ENCODE results near the gene UQCRH.
"Not testable (repeated sequence)": the region's sequence is repeated elsewhere in the genome, so short reads cannot be mapped to it uniquely, and the experiment has no call there.

Gene UQCRH

GRCh38 chr1:46303872-46304326 is 401 bp downstream of the UQCRH start:
- TF ChIP-seq CTCF (IDR thresholded peaks at IDR 0.05; ENCODE audit: control insufficient read depth, extremely low read depth, insufficient read depth) = 0 out of 2 replicates have a peak, but pooled peaks have one; percentile 7
- DNase-seq (ENCODE audit: low read depth) = no peak
- H3K4me3 ChIP-seq (ENCODE audit: low read depth, low read length) = peak overlapping the region; percentile 91

GRCh38 chr1:46306159-46306530 is 2.6 kb downstream of the UQCRH start:
- no peak for DNase-seq (ENCODE audit: low read depth)
- no peak for TF ChIP-seq CTCF (IDR thresholded peaks at IDR 0.05; ENCODE audit: control insufficient read depth, extremely low read depth, insufficient read depth)
- H3K4me3 ChIP-seq (ENCODE audit: low read depth, low read length) = peak overlapping the region; percentile 91

- DNase-seq (ENCODE audit: low read depth) = no peak
- TF ChIP-seq CTCF (IDR thresholded peaks at IDR 0.05; ENCODE audit: control insufficient read depth, extremely low read depth, insufficient read depth) = no peak
- no peak overlapping the region for H3K4me3 ChIP-seq (ENCODE audit: low read depth, low read length)
Measured at GRCh38 chr1:46309401-46310159, 6.1 kb downstream of the UQCRH start.

GRCh38 chr1:46310321-46310720 is 6.8 kb downstream of the UQCRH start:
- no peak for DNase-seq (ENCODE audit: low read depth)

GRCh38 chr1:46315669-46316403 is 12.3 kb downstream of the UQCRH start:
- DNase-seq (ENCODE audit: low read depth) = no peak
- no peak overlapping the region for H3K4me3 ChIP-seq (ENCODE audit: low read depth, low read length)
- no peak for TF ChIP-seq CTCF (IDR thresholded peaks at IDR 0.05; ENCODE audit: control insufficient read depth, extremely low read depth, insufficient read depth)

More at GRCh38 chr1:46310321-46310720, 6.8 kb downstream of the UQCRH start:
- no peak for TF ChIP-seq CTCF (IDR thresholded peaks at IDR 0.05; ENCODE audit: control insufficient read depth, extremely low read depth, insufficient read depth)
- H3K4me3 ChIP-seq (ENCODE audit: low read depth, low read length) = no peak overlapping the region

- no peak overlapping the region for H3K4me3 ChIP-seq (ENCODE audit: low read depth, low read length)
- no peak for TF ChIP-seq CTCF (IDR thresholded peaks at IDR 0.05; ENCODE audit: control insufficient read depth, extremely low read depth, insufficient read depth)
- DNase-seq (ENCODE audit: low read depth) = no peak
Measured at GRCh38 chr1:46317323-46317722, 13.8 kb downstream of the UQCRH start.

- not testable (repeated sequence) for DNase-seq (ENCODE audit: low read depth); H3K4me3 ChIP-seq (ENCODE audit: low read depth, low read length)
Measured at GRCh38 chr1:46319301-46319700, 15.8 kb downstream of the UQCRH start.

- H3K4me3 ChIP-seq (ENCODE audit: low read depth, low read length); DNase-seq (ENCODE audit: low read depth): not testable (repeated sequence)
Measured at GRCh38 chr1:46319960-46320914, 16.7 kb downstream of the UQCRH start.

- not testable (repeated sequence) for H3K4me3 ChIP-seq (ENCODE audit: low read depth, low read length); DNase-seq (ENCODE audit: low read depth)
Measured at GRCh38 chr1:46322191-46322590, 18.7 kb downstream of the UQCRH start.

Data from LNCaP clone FGC (cell line).